SK-N-SH (cell line): Measurements from ENCODE around the gene RNPEPL1. TPM values are rescaled to one million over a fixed set of nuclear protein-coding genes. Genes with fewer than 3 reads are reported as not detected.

ENCODE experiments used
- CTCF ChIA-PET: fragments of 300-600, 350-600 bp; formaldehyde crosslinking; extraction: SDS; loops from one replicate; lab custom pipeline; 2021; lab: Yijun Ruan, JAX
- POLR2A ChIA-PET: fragments of 350-600 bp; sonication (Branson Sonifier 250); formaldehyde crosslinking; extraction: SDS; loops from one replicate; lab custom pipeline; 2020; ENCODE audit warnings: antibody characterized with exemption, inconsistent platforms; lab: Yijun Ruan, JAX
- DNase-seq: peaks from one replicate; pipeline ENCODE4 v3.0.0; 2012
- H2AFZ ChIP-seq: fragments of 200-600 bp; sonication (generic); 2 replicates; pipeline ENCODE4 v1.8.1; 2016; ENCODE audit warnings: antibody characterized with exemption, mild to moderate bottlenecking, low read depth
- H3F3A ChIP-seq: fragments of 200-600 bp; sonication (generic); replicated peaks from 2 replicates; pipeline ENCODE3; 2016; ENCODE audit warnings: antibody characterized with exemption, mild to moderate bottlenecking; ENCODE audit not compliant: insufficient read depth
- H3K27ac ChIP-seq, 2 experiments: fragments of 200-500 bp in 1 of 2; fragments of 200-600 bp in 1 of 2; sonication (Bioruptor generic) in 1 of 2; sonication (generic), shearing (Covaris generic) in 1 of 2; 2 replicates each; pipeline versions ENCODE4 v1.5.1 to v1.6.1; 2014 to 2016; ENCODE audit warnings: low read depth in 2 of 2, inconsistent platforms in 1 of 2, low read length in 1 of 2, mild to moderate bottlenecking in 1 of 2, mixed read lengths in 1 of 2
- H3K27me3 ChIP-seq: fragments of 200-600 bp; sonication (generic), shearing (Covaris generic); 2 replicates; pipeline ENCODE4 v1.6.1; 2016; ENCODE audit warnings: mixed run types; ENCODE audit not compliant: insufficient read depth
- H3K36me3 ChIP-seq, 2 experiments: fragments of 200-500 bp in 1 of 2; fragments of 200-600 bp in 1 of 2; sonication (Bioruptor generic) in 1 of 2; sonication (generic) in 1 of 2; replicated peaks in 1 of 2; 2 replicates each; pipeline versions ENCODE3 to v1.5.1; 2014 to 2016; ENCODE audit warnings: low read length in 1 of 2, mild to moderate bottlenecking in 1 of 2; ENCODE audit not compliant: insufficient read depth in 2 of 2, control insufficient read depth in 1 of 2
- H3K4me1 ChIP-seq, 2 experiments: fragments of 200-500 bp in 1 of 2; fragments of 200-600 bp in 1 of 2; sonication (Bioruptor generic) in 1 of 2; sonication (generic), shearing (Covaris generic) in 1 of 2; 2 replicates each; pipeline versions ENCODE4 v1.5.1 to v1.6.1; 2014 to 2016; ENCODE audit warnings: low read depth in 1 of 2, low read length in 1 of 2, mixed run types in 1 of 2; ENCODE audit not compliant: insufficient read depth in 2 of 2, control insufficient read depth in 1 of 2
- H3K4me2 ChIP-seq: fragments of 200-600 bp; sonication (generic), shearing (Covaris generic); 2 replicates; pipeline ENCODE4 v1.6.1; 2017; ENCODE audit warnings: mixed run types
- H3K4me3 ChIP-seq, 2 experiments: fragments of 200-500 bp in 1 of 2; fragments of 200-600 bp in 1 of 2; sonication (Bioruptor generic) in 1 of 2; sonication (generic), shearing (Covaris generic) in 1 of 2; 2 replicates each; pipeline versions ENCODE4 v1.5.1 to v1.8.1; 2014 to 2016; ENCODE audit warnings: low read depth in 2 of 2, inconsistent platforms in 1 of 2, low read length in 1 of 2, mild to moderate bottlenecking in 1 of 2, mixed read lengths in 1 of 2, moderate library complexity in 1 of 2
- H3K79me2 ChIP-seq: fragments of 200-600 bp; sonication (generic); 2 replicates; pipeline ENCODE4 v1.8.1; 2017; ENCODE audit warnings: mild to moderate bottlenecking; ENCODE audit not compliant: insufficient read depth
- H3K9ac ChIP-seq: fragments of 200-600 bp; sonication (generic); 2 replicates; pipeline ENCODE4 v1.6.1; 2017; ENCODE audit warnings: mixed run types
- H3K9me2 ChIP-seq: fragments of 200-600 bp; sonication (generic); 2 replicates; pipeline ENCODE4 v1.6.1; 2017; ENCODE audit warnings: mixed run types
- H3K9me3 ChIP-seq: fragments of 200-600 bp; sonication (generic); 2 replicates; pipeline ENCODE4 v1.6.1; 2017; ENCODE audit warnings: mixed run types, mild to moderate bottlenecking, moderate library complexity
- H4K20me1 ChIP-seq: fragments of 200-600 bp; sonication (generic); 2 replicates; pipeline ENCODE4 v1.6.1; 2017; ENCODE audit warnings: mild to moderate bottlenecking, mixed run types; ENCODE audit not compliant: insufficient read depth
- CHD2 ChIP-seq: fragments of 150-350 bp; IDR thresholded peaks from 2 replicates; pipeline ENCODE4 v1.6.1; 2018; ENCODE audit warnings: low read length; ENCODE audit not compliant: partially characterized antibody
- ELF1 ChIP-seq: IDR thresholded peaks from 2 replicates; pipeline ENCODE4 v1.4.0; 2012
- EZH2phosphoT487 ChIP-seq: fragments of 200-600 bp; sonication (generic); IDR thresholded peaks from 2 replicates; pipeline ENCODE4 v1.6.1; 2017; ENCODE audit warnings: low read depth, mixed run types, mild to moderate bottlenecking, antibody characterized with exemption, moderate library complexity, borderline replicate concordance
- FOXM1 ChIP-seq: IDR thresholded peaks from 2 replicates; pipeline ENCODE4 v1.4.0; 2012; ENCODE audit warnings: low read depth, mild to moderate bottlenecking
- GATA2 ChIP-seq: sonication (generic); formaldehyde crosslinking; IDR thresholded peaks from 2 replicates; pipeline ENCODE4 v1.5.0; 2020; ENCODE audit warnings: mild to moderate bottlenecking, missing genetic modification reagents
- JUND ChIP-seq: IDR thresholded peaks from 2 replicates; pipeline ENCODE4 v1.4.0; 2012
- MAX ChIP-seq: IDR thresholded peaks from 2 replicates; pipeline ENCODE4 v1.4.0; 2012; ENCODE audit warnings: low read depth
- NFIC ChIP-seq: IDR thresholded peaks from 2 replicates; pipeline ENCODE4 v1.4.0; 2012; ENCODE audit warnings: borderline replicate concordance
- PBX3 ChIP-seq: IDR thresholded peaks from 2 replicates; pipeline ENCODE4; 2012
- SIN3A ChIP-seq: IDR thresholded peaks from 2 replicates; pipeline ENCODE4 v1.6.1; 2012; ENCODE audit warnings: low read depth, mild to moderate bottlenecking, low read length, moderate library complexity, borderline replicate concordance
- TAF1 ChIP-seq: IDR thresholded peaks from 2 replicates; pipeline ENCODE4 v1.6.1; 2012; ENCODE audit warnings: low read depth, mild to moderate bottlenecking, low read length, moderate library complexity, borderline replicate concordance
- TEAD4 ChIP-seq: IDR thresholded peaks from 2 replicates; pipeline ENCODE4 v1.4.0; 2012; ENCODE audit warnings: mild to moderate bottlenecking, borderline replicate concordance; ENCODE audit not compliant: insufficient read depth
- YY1 ChIP-seq: IDR thresholded peaks from 2 replicates; pipeline ENCODE4 v1.4.0; 2012; ENCODE audit warnings: low read depth, mild to moderate bottlenecking
- WGBS: methylation state at CpG from one replicate; pipeline ENCODE4 v1.1.6; 2017; ENCODE audit warnings: low lambda C conversion rate; 5-methylcytosine and 5-hydroxymethylcytosine counted together
- polyA plus RNA-seq, 3 experiments: library from polyadenylated mRNA; depleted of rRNA; stranded (reverse); fragments of >200 nt; gene quantifications; 2 replicates each; pipeline ENCODE4 v1.2.3, GENCODE V29; 2012

Gene RNPEPL1
- polyA plus RNA-seq, 1 of the 3 experiments (the other 2 are of a cell fraction): 14.3 TPM

GRCh38 chr2:240551288-240551687 lies 17.0 kb upstream of the RNPEPL1 start:
- no peaks in the 10 kb centered on the region for H3K9me2 ChIP-seq
- no peak overlapping the region for H2AFZ ChIP-seq
- no peak overlapping the region for H3K4me2 ChIP-seq
- WGBS: 98% methylated on average over 4 of the region's 4 CpGs
- H3K27ac ChIP-seq: no peak overlapping the region
- H3F3A ChIP-seq: no peaks in the 10 kb centered on the region
- no peak overlapping the region for H3K9ac ChIP-seq
- no peaks in the 10 kb centered on the region for H3K4me1 ChIP-seq
- H3K79me2 ChIP-seq: peaks cover 28% of the 10 kb centered on the region; the same call in 1 of the 2 replicates
- H3K27me3 ChIP-seq: no peaks in the 10 kb centered on the region
- no peak for TF ChIP-seq SIN3A
- TF ChIP-seq TAF1: no peak
- no peak for TF ChIP-seq EZH2phosphoT487
- TF ChIP-seq TEAD4: no peak
- TF ChIP-seq GATA2 (CRISPR knock-in tag): no peak
- no peak for TF ChIP-seq CHD2
- no peak for TF ChIP-seq NFIC
- no peak for TF ChIP-seq PBX3
- TF ChIP-seq ELF1: no peak
- no peak for TF ChIP-seq MAX
- TF ChIP-seq YY1: no peak
- H4K20me1 ChIP-seq: no peaks in the 10 kb centered on the region
- no peak overlapping the region for H3K4me3 ChIP-seq
- ChIA-PET CTCF (interaction anchor here (0.8 to 2.5 kb wide), 4 partner anchors 15 to 47 kb away, joined by 3 to 9 read pairs (median 4); no protein-coding TSS in a partner anchor), POLR2A (no interaction called here)
- H3K36me3 ChIP-seq: peaks cover 20 to 22% of the 10 kb centered on the region in 2 experiments
- no peaks in the 10 kb centered on the region for H3K9me3 ChIP-seq
- no peak for DNase-seq

- H3K79me2 ChIP-seq: peaks cover 33% of the 10 kb centered on the region; the same call in 1 of the 2 replicates
- no peaks in the 10 kb centered on the region for H3F3A ChIP-seq
- CTCF ChIA-PET: interaction anchor here (0.8 to 2.5 kb wide), 4 partner anchors 9 to 38 kb away, joined by 3 to 9 read pairs (median 4); no protein-coding TSS in a partner anchor
- H3K4me2 ChIP-seq: no peak overlapping the region
- no peak overlapping the region for H3K9ac ChIP-seq
- no peak overlapping the region for H3K27ac ChIP-seq
- TF ChIP-seq FOXM1 (no peak), GATA2 (CRISPR knock-in tag) (no peak), NFIC (no peak), SIN3A (no peak), JUND (no peak)
- TF ChIP-seq, all 33 proteins: peak for 0
- DNase-seq: no peak
- no peak overlapping the region for H2AFZ ChIP-seq
- H3K9me2 ChIP-seq: no peaks in the 10 kb centered on the region
- H3K9me3 ChIP-seq: no peaks in the 10 kb centered on the region
- H3K27me3 ChIP-seq: no peaks in the 10 kb centered on the region
- WGBS: 0% methylated on average over 1 of the region's 1 CpG
- H3K36me3 ChIP-seq: peaks cover 20 to 22% of the 10 kb centered on the region in 2 experiments
- POLR2A ChIA-PET: no interaction called here
- H3K4me3 ChIP-seq: no peak overlapping the region
- H4K20me1 ChIP-seq: 0 out of 2 replicates have a peak, but pooled peaks cover 3% of the 10 kb centered on the region
- no peaks in the 10 kb centered on the region; a peak in 1 of 4 replicates for H3K4me1 ChIP-seq
Observed at GRCh38 chr2:240551811-240552210, 16.5 kb upstream of the RNPEPL1 start.
